Right lobe of liver (tissue), 4 donors: ENCODE data around the gene NPL.

ENCODE experiments used
- POLR2A ChIP-seq: fragments of 450-650 bp; IDR thresholded peaks from one replicate; pipeline ENCODE4 v1.6.1; 2017; ENCODE audit warnings: antibody characterized with exemption, mild to moderate bottlenecking
- TF ChIP-seq, protein P1 (sequence below), 4 donors: fragments of 200-600 bp in 3 of 4; fragments of 450-650 bp in 1 of 4; IDR thresholded peaks; one replicate each; pipeline versions ENCODE4 v1.5.1 to v1.8.0; 2016 to 2022; ENCODE audit warnings: antibody characterized with exemption in 4 of 4, mild to moderate bottlenecking in 2 of 4
- donor health status: DM: no; HTN: no; CAD: no.
- donor health status: DM: no; HTN: no; CAD: no.
- donor health status: DM: no; HTN: yes; CAD: no.

DNA sequence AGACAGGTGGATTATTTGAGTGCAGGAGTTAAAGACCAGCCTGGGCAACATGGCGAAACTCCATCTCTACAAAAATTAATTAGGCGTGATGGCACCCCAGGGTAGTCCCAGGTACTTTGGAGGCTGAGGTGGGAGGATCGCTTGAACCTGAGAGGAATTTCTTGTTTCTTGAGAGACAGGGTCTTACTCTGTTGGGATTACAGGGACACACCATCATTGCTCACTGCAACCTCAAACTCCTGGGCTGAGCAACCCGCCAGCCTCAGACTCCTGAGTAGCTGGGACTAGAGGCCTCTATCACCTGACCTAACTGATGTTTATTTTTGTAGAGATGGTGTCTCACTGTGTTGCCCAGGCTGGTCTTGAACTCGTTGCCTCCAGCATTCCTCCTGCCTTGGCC is 74.4 kb downstream of the NPL start:
- TF ChIP-seq POLR2A: no peak
- TF ChIP-seq, protein P1, sequence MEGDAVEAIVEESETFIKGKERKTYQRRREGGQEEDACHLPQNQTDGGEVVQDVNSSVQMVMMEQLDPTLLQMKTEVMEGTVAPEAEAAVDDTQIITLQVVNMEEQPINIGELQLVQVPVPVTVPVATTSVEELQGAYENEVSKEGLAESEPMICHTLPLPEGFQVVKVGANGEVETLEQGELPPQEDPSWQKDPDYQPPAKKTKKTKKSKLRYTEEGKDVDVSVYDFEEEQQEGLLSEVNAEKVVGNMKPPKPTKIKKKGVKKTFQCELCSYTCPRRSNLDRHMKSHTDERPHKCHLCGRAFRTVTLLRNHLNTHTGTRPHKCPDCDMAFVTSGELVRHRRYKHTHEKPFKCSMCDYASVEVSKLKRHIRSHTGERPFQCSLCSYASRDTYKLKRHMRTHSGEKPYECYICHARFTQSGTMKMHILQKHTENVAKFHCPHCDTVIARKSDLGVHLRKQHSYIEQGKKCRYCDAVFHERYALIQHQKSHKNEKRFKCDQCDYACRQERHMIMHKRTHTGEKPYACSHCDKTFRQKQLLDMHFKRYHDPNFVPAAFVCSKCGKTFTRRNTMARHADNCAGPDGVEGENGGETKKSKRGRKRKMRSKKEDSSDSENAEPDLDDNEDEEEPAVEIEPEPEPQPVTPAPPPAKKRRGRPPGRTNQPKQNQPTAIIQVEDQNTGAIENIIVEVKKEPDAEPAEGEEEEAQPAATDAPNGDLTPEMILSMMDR (IDR thresholded peaks at IDR 0.05): no peak
